ENCODE data around the gene EPN2.

- TF ChIP-seq CTCF (IDR thresholded peaks at IDR 0.05; ENCODE audit: poor library complexity, severe bottlenecking) (no peak), MXI1 (conservative IDR thresholded peaks at IDR 0.05; ENCODE audit: poor library complexity, severe bottlenecking) (no peak), POLR2AphosphoS5 (IDR thresholded peaks at IDR 0.05) (no peak), EZH2 (IDR thresholded peaks at IDR 0.05; ENCODE audit: borderline replicate concordance, insufficient read depth, low read length, poor library complexity, severe bottlenecking) (no peak), REST (IDR thresholded peaks at IDR 0.05; ENCODE audit: borderline replicate concordance) (no peak), EP300 (conservative IDR thresholded peaks at IDR 0.05; ENCODE audit: poor library complexity, severe bottlenecking) (no peak), SMC3 (conservative IDR thresholded peaks at IDR 0.05; ENCODE audit: poor library complexity) (no peak), RAD21 (conservative IDR thresholded peaks at IDR 0.05) (no peak)
These were observed 92.0 kb downstream of the EPN2 start for GRCh38 chr17:19329136-19329535.
